Hippocampal formation (tissue), 2 donors: Measurements from ENCODE around the gene SERPINB4.

Experiments used
- DNase-seq, 2 donors: peaks; one replicate each; lab custom pipeline; 2025; lab: John Stamatoyannopoulos, UW

Gene SERPINB4

GRCh38 chr18:63627819-63628218 is 16.2 kb downstream of the SERPINB4 start:
- DNase-seq = no peak

DNA sequence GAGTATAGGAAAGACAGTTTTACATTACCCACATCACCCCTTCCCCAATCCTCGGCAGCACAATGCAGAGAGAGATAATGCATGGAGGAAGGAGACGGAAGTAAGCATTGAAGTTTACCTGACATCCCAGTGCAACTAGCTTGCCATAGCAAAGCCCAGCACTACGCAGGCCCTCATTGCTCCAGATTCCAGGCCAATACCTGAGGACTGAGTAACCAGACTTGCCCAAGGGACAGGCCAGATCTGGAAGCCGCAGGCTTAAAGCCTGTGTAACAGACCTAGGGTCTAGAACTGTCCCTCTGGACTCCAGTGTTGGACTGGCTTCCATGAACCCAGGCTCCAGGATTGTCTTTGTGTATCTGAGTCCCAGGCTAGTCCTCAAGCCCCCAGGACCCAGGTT is 17.6 kb downstream of the SERPINB4 start:
- no peak for DNase-seq

- DNase-seq = no peak
Measured at GRCh38 chr18:63624863-63625262, 19.2 kb downstream of the SERPINB4 start.

GRCh38 chr18:63619661-63620060 is 24.4 kb downstream of the SERPINB4 start:
- no peak for DNase-seq

- no peak for DNase-seq
Measured at GRCh38 chr18:63617915-63618234, 26.2 kb downstream of the SERPINB4 start.

- DNase-seq = no peak
Measured at GRCh38 chr18:63617049-63617914, 26.8 kb downstream of the SERPINB4 start.

DNA sequence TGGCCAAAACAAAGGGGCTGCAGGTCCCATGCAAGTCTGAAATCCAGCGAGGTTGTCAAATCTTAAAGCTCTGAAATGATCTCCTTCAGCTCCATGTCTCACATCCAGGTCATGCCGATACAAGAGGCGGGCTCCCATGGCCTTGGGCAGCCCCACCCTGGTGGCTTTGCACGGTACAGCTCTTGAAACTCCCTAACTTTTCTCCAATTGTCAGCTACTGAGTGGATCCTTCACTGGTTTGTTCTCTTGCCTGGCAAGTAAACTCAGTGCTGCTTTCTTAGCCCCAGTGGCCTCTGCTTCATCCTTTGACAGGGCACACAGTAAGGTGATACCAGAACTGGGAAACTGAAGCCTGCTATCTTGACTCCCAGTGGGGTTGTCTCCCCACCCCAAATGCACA is 30.6 kb downstream of the SERPINB4 start:
- no peak for DNase-seq

GRCh38 chr18:63606526-63606925 is 37.5 kb downstream of the SERPINB4 start:
- no peak for DNase-seq

- no peak for DNase-seq
Measured at GRCh38 chr18:63604791-63605567, 39.1 kb downstream of the SERPINB4 start.

DNA sequence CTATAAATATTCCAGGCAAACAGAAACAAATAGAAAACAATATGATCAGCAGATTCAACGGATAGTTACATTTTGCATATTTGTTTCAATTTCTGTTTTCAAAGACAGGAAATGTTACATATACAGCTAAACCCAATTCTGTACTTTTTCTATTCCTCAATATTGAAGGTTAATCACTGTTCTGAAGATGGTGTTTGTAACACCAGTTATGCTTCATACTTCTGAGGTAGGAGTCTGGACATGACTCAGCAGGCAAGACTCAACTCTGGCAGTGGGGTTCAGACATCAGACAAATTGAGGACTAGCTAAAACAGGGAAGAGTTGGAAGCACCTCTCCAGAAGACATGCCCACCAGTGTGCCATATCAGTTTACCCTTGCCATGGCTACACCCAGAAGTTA is 40.3 kb downstream of the SERPINB4 start:
- no peak for DNase-seq

GRCh38 chr18:63603355-63603754 is 40.7 kb downstream of the SERPINB4 start:
- no peak for DNase-seq

DNA sequence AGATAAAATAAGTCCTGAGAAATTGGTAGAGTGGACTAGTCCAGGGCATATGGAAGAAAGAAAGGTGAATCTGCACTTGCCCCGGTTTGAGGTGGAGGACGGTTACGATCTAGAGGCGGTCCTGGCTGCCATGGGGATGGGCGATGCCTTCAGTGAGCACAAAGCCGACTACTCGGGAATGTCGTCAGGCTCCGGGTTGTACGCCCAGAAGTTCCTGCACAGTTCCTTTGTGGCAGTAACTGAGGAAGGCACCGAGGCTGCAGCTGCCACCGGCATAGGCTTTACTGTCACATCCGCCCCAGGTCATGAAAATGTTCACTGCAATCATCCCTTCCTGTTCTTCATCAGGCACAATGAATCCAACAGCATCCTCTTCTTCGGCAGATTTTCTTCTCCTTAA is 47.1 kb downstream of the SERPINB4 start:
- DNase-seq = no peak

GRCh38 chr18:63592471-63592870 is 51.6 kb downstream of the SERPINB4 start:
- DNase-seq = no peak

DNA sequence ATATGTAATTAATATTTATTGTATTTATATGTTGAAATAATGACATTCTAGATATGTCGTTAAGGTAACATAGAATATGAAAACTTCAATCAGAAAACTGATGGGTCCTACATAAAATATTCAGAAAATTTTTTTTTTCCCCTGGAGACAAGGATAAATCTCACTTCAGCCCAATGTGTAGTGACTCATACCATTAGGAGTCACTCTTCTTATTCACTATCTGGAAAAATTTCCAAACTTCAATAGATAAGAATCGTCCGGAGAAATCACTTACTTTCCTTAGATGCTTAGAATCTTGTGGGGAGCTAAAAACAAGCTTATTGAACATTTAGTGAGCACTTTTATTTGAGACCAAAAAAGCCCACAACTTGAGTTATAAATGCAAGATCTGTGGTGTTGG is 52.3 kb downstream of the SERPINB4 start:
- DNase-seq = no peak

GRCh38 chr18:63590966-63591695 is 52.9 kb downstream of the SERPINB4 start:
- no peak for DNase-seq

DNA sequence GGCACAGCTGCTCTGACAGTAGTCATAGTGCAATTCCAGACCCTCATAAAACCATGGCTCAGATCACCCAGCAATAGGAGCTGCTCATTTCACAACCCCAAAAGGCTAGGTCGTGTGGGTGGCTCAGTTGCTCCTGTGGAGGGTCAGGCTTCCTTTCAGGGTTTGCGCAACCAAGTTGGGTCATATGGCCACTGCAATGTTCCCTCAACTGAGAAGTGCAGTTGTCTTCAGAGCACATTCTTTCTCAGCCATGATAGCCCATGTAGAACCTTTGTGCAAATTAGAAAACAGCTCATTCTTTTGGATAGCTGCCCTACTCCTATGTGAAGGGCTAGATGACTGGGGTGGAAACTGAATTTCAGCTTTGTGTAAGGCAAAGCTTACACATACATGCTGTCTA is 53.7 kb downstream of the SERPINB4 start:
- DNase-seq = no peak

DNA sequence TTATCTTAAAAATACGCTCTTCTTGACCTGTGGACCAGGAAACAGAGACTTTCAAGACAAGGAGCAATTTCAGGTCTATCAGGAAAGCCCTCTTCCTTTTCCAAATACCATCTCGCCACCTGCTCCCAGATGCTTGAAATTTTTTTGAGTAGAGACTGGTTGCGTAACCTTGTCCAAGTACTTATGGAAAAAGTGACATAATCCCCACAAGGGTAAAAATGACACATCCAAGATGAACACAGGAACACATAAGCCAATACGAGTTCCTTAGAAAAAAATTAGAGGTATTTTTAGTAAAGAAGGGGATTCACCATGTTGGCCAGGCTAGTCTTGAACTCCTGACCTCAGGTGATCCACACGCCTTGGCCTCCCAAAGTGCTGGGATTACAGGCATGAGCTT is 55.1 kb downstream of the SERPINB4 start:
- no peak for DNase-seq
